Upper lobe of left lung (tissue), 6 donors: ENCODE data around the gene TMEM174. TPM values are rescaled to one million over a fixed set of nuclear protein-coding genes. Genes with fewer than 3 reads are reported as not detected.

Source experiments
- ATAC-seq, 2 donors: fragments of 200-7000 bp; cut with Tn5 transposase; one replicate each; pipeline ENCODE4 v1.9.1; 2022; ENCODE audit warnings: mild to moderate bottlenecking in 2 of 2, moderate library complexity in 2 of 2; ENCODE audit not compliant: low FRiP score in 2 of 2
- DNase-seq, 2 donors: peaks; one replicate each; pipeline ENCODE4 v3.0.0-alpha.2; 2019 to 2020
- H3K27ac ChIP-seq, 4 donors: fragments of 200-600 bp; sonication (generic); one replicate each; pipeline ENCODE4 v1.5.1; 2016 to 2019
- H3K27me3 ChIP-seq, 4 donors: fragments of 200-600 bp; sonication (generic); one replicate each; pipeline ENCODE4 v1.5.1; 2017 to 2019
- H3K36me3 ChIP-seq, 4 donors: fragments of 200-600 bp; sonication (generic); one replicate each; pipeline ENCODE4 v1.5.1; 2016 to 2019
- H3K4me1 ChIP-seq, 4 donors: fragments of 200-600 bp; sonication (generic); one replicate each; pipeline ENCODE4 v1.5.1; 2018 to 2019
- H3K4me3 ChIP-seq, 4 donors: fragments of 200-600 bp; sonication (generic); one replicate each; pipeline ENCODE4 v1.5.1; 2017 to 2019; ENCODE audit warnings: mild to moderate bottlenecking in 2 of 4, moderate library complexity in 1 of 4
- H3K9me3 ChIP-seq, 4 donors: fragments of 200-600 bp; sonication (generic); one replicate each; pipeline ENCODE4 v1.5.1; 2018 to 2019
- EP300 ChIP-seq, 4 donors: sonication (generic); formaldehyde crosslinking; IDR thresholded peaks; one replicate each; pipeline ENCODE4 v1.5.1; 2017; ENCODE audit warnings: antibody characterized with exemption in 4 of 4, control low read depth in 2 of 4
- POLR2A ChIP-seq, 4 donors: fragments of 450-650 bp; IDR thresholded peaks; one replicate each; pipeline ENCODE4 v1.5.1; 2016 to 2017; ENCODE audit warnings: antibody characterized with exemption in 4 of 4, mild to moderate bottlenecking in 2 of 4
- POLR2AphosphoS5 ChIP-seq, 2 donors: sonication (generic); formaldehyde crosslinking; IDR thresholded peaks; one replicate each; pipeline ENCODE4 v1.5.1; 2017; ENCODE audit warnings: antibody characterized with exemption in 2 of 2
- WGBS, 2 donors: methylation state at CpG; one replicate each; pipeline ENCODE4 v1.1.5; 2017 to 2018; 5-methylcytosine and 5-hydroxymethylcytosine counted together
- total RNA-seq, 6 donors: library from RNA; depleted of rRNA in 4 of 6; stranded (reverse); fragments of >200 nt in 4 of 6; gene quantifications; one replicate each; pipeline versions ENCODE4 v1.1.0 to v1.2.1, GENCODE V29; 2016 to 2021
- TF ChIP-seq, protein P1 (sequence below), 6 experiments: fragments of 450-650 bp in 4 of 6; fragments of 200-600 bp in 2 of 6; sonication (generic) in 2 of 6; IDR thresholded peaks; one replicate each; pipeline ENCODE4 v1.5.1; 2016 to 2019; ENCODE audit warnings: antibody characterized with exemption in 6 of 6
- donor health status: DM: no; HTN: no; CAD: no; lungs with moderate emphysema.
- donor health status: DM: no; HTN: yes; CAD: no; lungs with severe emphysema.

TMEM174 gene, protein sequence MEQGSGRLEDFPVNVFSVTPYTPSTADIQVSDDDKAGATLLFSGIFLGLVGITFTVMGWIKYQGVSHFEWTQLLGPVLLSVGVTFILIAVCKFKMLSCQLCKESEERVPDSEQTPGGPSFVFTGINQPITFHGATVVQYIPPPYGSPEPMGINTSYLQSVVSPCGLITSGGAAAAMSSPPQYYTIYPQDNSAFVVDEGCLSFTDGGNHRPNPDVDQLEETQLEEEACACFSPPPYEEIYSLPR
- total RNA-seq: not detected

DNA sequence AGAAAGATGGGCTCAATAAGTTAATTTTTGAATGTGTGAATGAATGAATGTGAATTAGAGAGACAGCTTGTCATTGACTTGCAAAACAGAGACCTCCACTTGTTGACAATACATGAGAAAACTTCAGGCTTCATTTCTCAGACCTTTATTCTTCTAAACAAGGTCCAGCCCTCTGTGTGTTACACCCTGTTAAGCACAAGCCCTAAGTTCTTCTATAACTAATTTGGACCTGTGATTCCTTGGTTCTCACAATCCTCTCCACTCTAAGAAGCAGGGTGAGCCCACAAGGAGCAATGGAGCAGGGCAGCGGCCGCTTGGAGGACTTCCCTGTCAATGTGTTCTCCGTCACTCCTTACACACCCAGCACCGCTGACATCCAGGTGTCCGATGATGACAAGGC lies at the start of gene TMEM174:
TSS of gene TMEM174 (plus strand) at position 243 of the 400 bp plus-strand sequence. CDS start at position 294, 51 bp downstream.
- Histone ChIP-seq H3K27ac (no peak within 1 kb of the TSS), H3K27me3 (no peaks in the 10 kb centered on the region)

DNA sequence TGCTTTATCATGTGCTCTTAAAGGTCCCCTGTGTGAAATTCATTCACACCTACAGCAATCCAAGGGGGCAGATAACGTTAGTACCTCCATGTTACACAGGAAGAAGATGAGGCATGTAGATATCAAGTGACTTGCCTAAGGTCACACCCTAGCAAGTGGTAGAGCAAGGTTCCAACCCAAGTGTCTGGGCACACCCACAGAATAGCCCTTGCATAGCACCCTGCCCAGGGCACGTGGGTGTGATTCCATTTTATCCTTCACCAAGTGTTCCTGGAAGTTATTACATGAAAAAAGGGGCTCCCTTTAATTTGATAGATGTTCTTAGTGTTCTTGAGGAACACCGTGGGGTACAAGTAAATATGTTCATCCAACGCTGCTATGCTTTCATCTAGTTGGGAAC lies 47.7 kb upstream of the TMEM174 start:
- Histone ChIP-seq H3K36me3 (no peaks in the 10 kb centered on the region), H3K27me3 (peaks cover 0 to 7% (median 3%) of the 10 kb centered on the region in 4 donors), H3K27ac (no peak overlapping the region), H3K4me3 (no peak overlapping the region), H3K4me1 (peaks cover 7 to 13% (median 7%) of the 10 kb centered on the region in 4 donors), H3K9me3 (no peaks in the 10 kb centered on the region)
- no peak for DNase-seq
- ATAC-seq: no peak
- TF ChIP-seq POLR2AphosphoS5 (IDR thresholded peaks at IDR 0.05) (no peak), EP300 (IDR thresholded peaks at IDR 0.05) (no peak), POLR2A (IDR thresholded peaks at IDR 0.05) (no peak)
- TF ChIP-seq, protein P1, sequence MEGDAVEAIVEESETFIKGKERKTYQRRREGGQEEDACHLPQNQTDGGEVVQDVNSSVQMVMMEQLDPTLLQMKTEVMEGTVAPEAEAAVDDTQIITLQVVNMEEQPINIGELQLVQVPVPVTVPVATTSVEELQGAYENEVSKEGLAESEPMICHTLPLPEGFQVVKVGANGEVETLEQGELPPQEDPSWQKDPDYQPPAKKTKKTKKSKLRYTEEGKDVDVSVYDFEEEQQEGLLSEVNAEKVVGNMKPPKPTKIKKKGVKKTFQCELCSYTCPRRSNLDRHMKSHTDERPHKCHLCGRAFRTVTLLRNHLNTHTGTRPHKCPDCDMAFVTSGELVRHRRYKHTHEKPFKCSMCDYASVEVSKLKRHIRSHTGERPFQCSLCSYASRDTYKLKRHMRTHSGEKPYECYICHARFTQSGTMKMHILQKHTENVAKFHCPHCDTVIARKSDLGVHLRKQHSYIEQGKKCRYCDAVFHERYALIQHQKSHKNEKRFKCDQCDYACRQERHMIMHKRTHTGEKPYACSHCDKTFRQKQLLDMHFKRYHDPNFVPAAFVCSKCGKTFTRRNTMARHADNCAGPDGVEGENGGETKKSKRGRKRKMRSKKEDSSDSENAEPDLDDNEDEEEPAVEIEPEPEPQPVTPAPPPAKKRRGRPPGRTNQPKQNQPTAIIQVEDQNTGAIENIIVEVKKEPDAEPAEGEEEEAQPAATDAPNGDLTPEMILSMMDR (IDR thresholded peaks at IDR 0.05): no peak
- 72 to 87% methylated on average over 4 of the region's 4 CpGs for WGBS, 2 donors

More for the DNA sequence above, at the start of gene TMEM174:
- TF ChIP-seq EP300 (IDR thresholded peaks at IDR 0.05): no peak
- TF ChIP-seq POLR2AphosphoS5 (IDR thresholded peaks at IDR 0.05): no peak
- TF ChIP-seq, protein P1 (IDR thresholded peaks at IDR 0.05): no peak
- TF ChIP-seq POLR2A (IDR thresholded peaks at IDR 0.05): no peak
- H3K9me3 ChIP-seq: no peaks in the 10 kb centered on the region
- DNase-seq: no peak
- no peaks in the 10 kb centered on the region for H3K36me3 ChIP-seq
- H3K4me1 ChIP-seq: no peaks in the 10 kb centered on the region
- no peak for ATAC-seq
- no peak within 1 kb of the TSS for H3K4me3 ChIP-seq
- 91 to 95% methylated on average over 5 of the region's 5 CpGs for WGBS, 2 donors

DNA sequence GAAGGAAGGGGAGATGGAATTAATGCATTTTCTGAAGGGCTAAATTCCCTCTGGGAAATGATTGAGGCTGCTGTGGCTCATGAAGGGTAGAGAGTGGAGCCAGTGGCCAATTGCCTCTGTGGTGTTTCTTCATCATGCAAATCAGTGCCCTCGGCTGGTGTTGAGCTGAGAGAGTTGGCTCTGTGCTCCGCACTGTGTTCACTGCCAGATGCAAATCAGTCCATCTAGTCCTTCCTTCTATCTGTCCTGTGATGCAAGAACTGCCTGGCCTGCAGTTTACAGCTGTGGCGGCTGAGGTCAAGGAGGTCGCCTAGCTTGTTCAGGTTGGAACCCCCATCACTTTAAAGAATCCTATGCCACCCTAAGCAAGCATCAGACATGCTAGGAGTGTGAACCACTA lies 46.6 kb upstream of the TMEM174 start:
- no peak overlapping the region for H3K4me3 ChIP-seq
- H3K27me3 ChIP-seq: no peaks in the 10 kb centered on the region
- ATAC-seq: no peak
- TF ChIP-seq, protein P1 (IDR thresholded peaks at IDR 0.05): no peak
- no peak for TF ChIP-seq POLR2A (IDR thresholded peaks at IDR 0.05)
- TF ChIP-seq EP300 (IDR thresholded peaks at IDR 0.05): no peak
- no peak for TF ChIP-seq POLR2AphosphoS5 (IDR thresholded peaks at IDR 0.05)
- H3K4me1 ChIP-seq: peaks cover 0 to 2% (median under 1%) of the 10 kb centered on the region in 4 donors
- no peaks in the 10 kb centered on the region for H3K36me3 ChIP-seq
- WGBS, 2 donors: 72 to 90% methylated on average over 2 to 4 of the region's 4 CpGs
- H3K9me3 ChIP-seq: no peaks in the 10 kb centered on the region
- DNase-seq: no peak
- no peak overlapping the region for H3K27ac ChIP-seq

DNA sequence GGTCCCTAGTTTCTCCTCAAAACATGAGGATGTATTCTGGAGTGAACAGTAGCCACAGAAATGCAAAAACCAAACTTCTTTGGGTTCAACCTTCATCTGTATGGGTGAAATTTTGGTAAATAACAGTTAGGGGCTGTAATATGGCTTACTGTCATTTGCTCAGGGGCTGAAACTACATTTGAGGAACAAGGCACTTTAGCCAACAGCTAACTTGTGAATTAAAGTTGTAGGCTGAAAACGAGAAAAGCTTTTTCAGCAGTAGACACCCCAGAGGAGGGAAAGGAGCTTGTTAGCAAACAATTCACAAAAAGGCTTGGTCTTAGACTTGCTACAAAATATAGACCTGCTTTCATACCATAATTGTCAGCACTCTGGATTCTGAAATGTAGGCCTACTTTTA lies 46.0 kb upstream of the TMEM174 start:
- Histone ChIP-seq H3K4me3 (no peak overlapping the region), H3K27ac (no peak overlapping the region), H3K36me3 (no peaks in the 10 kb centered on the region), H3K4me1 (no peaks in the 10 kb centered on the region), H3K9me3 (no peaks in the 10 kb centered on the region), H3K27me3 (no peaks in the 10 kb centered on the region)
- ATAC-seq (no peak), DNase-seq (no peak)
- 61 to 81% methylated on average over 1 of the region's 1 CpG for WGBS, 2 donors
- TF ChIP-seq EP300 (IDR thresholded peaks at IDR 0.05) (no peak), POLR2A (IDR thresholded peaks at IDR 0.05) (no peak), POLR2AphosphoS5 (IDR thresholded peaks at IDR 0.05) (no peak)
- TF ChIP-seq, protein P1 (IDR thresholded peaks at IDR 0.05): no peak

DNA sequence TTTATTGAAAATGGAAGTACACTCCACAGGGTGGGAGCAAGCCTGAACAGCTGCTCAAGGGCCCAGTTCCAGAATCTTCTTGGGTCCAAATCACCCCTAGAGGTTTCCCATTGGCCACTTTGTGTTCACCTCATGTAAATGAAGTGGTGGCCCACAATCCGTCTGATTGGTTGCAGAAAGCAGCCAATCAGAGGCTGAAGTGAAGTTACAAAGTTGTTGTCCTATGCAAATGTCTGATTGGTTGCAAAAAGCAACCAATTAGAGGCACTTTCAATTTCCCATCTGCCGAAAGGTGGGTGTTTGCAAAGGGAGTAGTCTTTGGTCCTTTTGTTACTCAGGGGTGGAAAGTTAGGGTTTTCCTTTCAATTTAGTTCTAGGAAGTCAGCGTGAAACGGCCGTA lies 43.9 kb upstream of the TMEM174 start:
- no peak overlapping the region for H3K27ac ChIP-seq
- no peaks in the 10 kb centered on the region for H3K4me1 ChIP-seq
- H3K9me3 ChIP-seq: no peaks in the 10 kb centered on the region
- WGBS, 2 donors: 88 to 89% methylated on average over 5 of the region's 5 CpGs
- no peaks in the 10 kb centered on the region for H3K27me3 ChIP-seq
- DNase-seq: no peak
- no peak for TF ChIP-seq POLR2A (IDR thresholded peaks at IDR 0.05)
- TF ChIP-seq POLR2AphosphoS5 (IDR thresholded peaks at IDR 0.05): no peak
- TF ChIP-seq, protein P1 (IDR thresholded peaks at IDR 0.05): no peak
- TF ChIP-seq EP300 (IDR thresholded peaks at IDR 0.05): no peak
- ATAC-seq: no peak
- H3K36me3 ChIP-seq: no peaks in the 10 kb centered on the region
- no peak overlapping the region for H3K4me3 ChIP-seq
